ENCODE data around the gene MGMT. TPM values are rescaled to one million over a fixed set of nuclear protein-coding genes. Genes with fewer than 3 reads are reported as not detected.

MGMT gene
- total and polyA plus RNA-seq, 2 of the 4 experiments (the other 2 are of a cell fraction): 11.5 to 17.8 TPM

- dilution Hi-C loops (cut with HindIII; ENCODE audit: low sequenced_read_pairs, unreplicated experiment): no loop called here
Observed at GRCh38 chr10:129528376-129528978, 61.4 kb downstream of the MGMT start.

More at GRCh38 chr10:129528376-129528978, 61.4 kb downstream of the MGMT start:
- no peak overlapping the region for H3K14ac ChIP-seq (replicated peaks; ENCODE audit: low read depth, low read length)
- ChIA-PET POLR2A (ENCODE audit: unreplicated experiment) (no interaction called here), CTCF (no interaction called here)
- in situ Hi-C loops (cut with MboI; ENCODE audit: low sequenced_read_pairs): no loop called here
- H2BK15ac ChIP-seq (ENCODE audit: low read depth, low read length): no peak overlapping the region
- H3K4me1 ChIP-seq (ENCODE audit: control insufficient read depth, insufficient read depth, low read length): peaks cover 16% of the 10 kb centered on the region
- no peak overlapping the region for H3K4ac ChIP-seq (ENCODE audit: low read depth, low read length)
- no peak overlapping the region for H4K91ac ChIP-seq (ENCODE audit: insufficient read depth, low read depth, low read length)
- no peak overlapping the region for H4K8ac ChIP-seq (ENCODE audit: low read depth in 2 of 2, low read length in 2 of 2)
- H2BK20ac ChIP-seq (ENCODE audit: low read depth, low read length): no peak overlapping the region
- DNase-seq (no peak), ATAC-seq (ENCODE audit: low read depth) (no peak)
- H3K18ac ChIP-seq (ENCODE audit: low read depth, low read length): no peak overlapping the region
- no peak overlapping the region for H2AK9ac ChIP-seq (replicated peaks; ENCODE audit: low read depth, low read length, poor library complexity)
- H2AFZ ChIP-seq (replicated peaks; ENCODE audit: low read length, poor library complexity): no peak overlapping the region
- intact Hi-C loops (cut with micrococcal nuclease): no loop called here
- 0 out of 2 replicates have a peak, but pooled peaks cover 2% of the 10 kb centered on the region for H3K9me3 ChIP-seq (ENCODE audit: control insufficient read depth, insufficient read depth, low read length)
- H2BK120ac ChIP-seq (ENCODE audit: low read depth, low read length): no peak overlapping the region
- H3K27ac ChIP-seq (ENCODE audit: insufficient read depth, low read length): no peak overlapping the region
- H4K5ac ChIP-seq (ENCODE audit: low read depth, low read length): no peak overlapping the region
- H3K9me1 ChIP-seq (ENCODE audit: insufficient read depth, low read length): 0 out of 2 replicates have a peak, but pooled peaks cover 6% of the 10 kb centered on the region
- H3K36me3 ChIP-seq (ENCODE audit: control insufficient read depth, insufficient read depth, low read length): no peaks in the 10 kb centered on the region
- H3K23ac ChIP-seq (ENCODE audit: low read depth, low read length): no peak overlapping the region
- no peak overlapping the region for H3K4me2 ChIP-seq (ENCODE audit: low read depth, low read length)
- no peak overlapping the region for H2AK5ac ChIP-seq (ENCODE audit: low read depth, low read length)
- H2BK5ac ChIP-seq (ENCODE audit: low read depth, low read length, poor library complexity, severe bottlenecking): no peak overlapping the region
- WGBS, 2 experiments (ENCODE audit: extremely low coverage in 2 of 2, insufficient read length in 1 of 2): 96% methylated on average over 8 of the region's 16 CpGs; no CpG with 5 or more reads in 1 of the 2 experiments
- H3K27me3 ChIP-seq (ENCODE audit: control insufficient read depth, insufficient read depth, low read length): no peaks in the 10 kb centered on the region
- no peak overlapping the region for H3K56ac ChIP-seq (ENCODE audit: extremely low read depth, insufficient read depth, low read length)
- no peak overlapping the region for H3K4me3 ChIP-seq (ENCODE audit: insufficient read depth, low read depth, low read length)
- H3K79me1 ChIP-seq (ENCODE audit: low read depth in 1 of 2, low read length in 2 of 2): peaks cover 11 to 16% of the 10 kb centered on the region in 2 experiments; a peak in 3 of 4 replicates
- no TSS peak for BruUV-seq (replicated peaks)
- H3K9ac ChIP-seq (ENCODE audit: low read depth, low read length): no peak overlapping the region
- no peak for TF ChIP-seq FOS (IDR thresholded peaks at IDR 0.05; ENCODE audit: low read depth, low read length)
- TF ChIP-seq SMC3 (IDR thresholded peaks at IDR 0.05; ENCODE audit: low read depth, low read length): no peak
- TF ChIP-seq BHLHE40 (IDR thresholded peaks at IDR 0.05; ENCODE audit: low read depth, low read length): no peak
- no peak for TF ChIP-seq CEBPB (IDR thresholded peaks at IDR 0.05; ENCODE audit: low read depth, low read length)
- TF ChIP-seq MAFK (IDR thresholded peaks at IDR 0.05; ENCODE audit: low read depth, low read length): no peak
- no peak for TF ChIP-seq CTCF (conservative IDR thresholded peaks at IDR 0.05; ENCODE audit: low read depth, low read length)
- TF ChIP-seq POLR2A (IDR thresholded peaks at IDR 0.05; ENCODE audit: low read depth, low read length): no peak
- TF ChIP-seq ELK1 (IDR thresholded peaks at IDR 0.05; ENCODE audit: borderline replicate concordance, low read depth, low read length): no peak
- TF ChIP-seq NFE2L2 (IDR thresholded peaks at IDR 0.05; ENCODE audit: low read depth, low read length): no peak
- no peak for TF ChIP-seq CHD1 (IDR thresholded peaks at IDR 0.05; ENCODE audit: low read depth, low read length)
- TF ChIP-seq MAZ (IDR thresholded peaks at IDR 0.05; ENCODE audit: borderline replicate concordance, low read depth, low read length): no peak
- TF ChIP-seq USF2 (IDR thresholded peaks at IDR 0.05; ENCODE audit: low read depth, low read length): no peak
- no peak for TF ChIP-seq RFX5 (IDR thresholded peaks at IDR 0.05; ENCODE audit: low read depth, low read length)
- TF ChIP-seq MXI1 (IDR thresholded peaks at IDR 0.05; ENCODE audit: borderline replicate concordance, low read depth, low read length): no peak
- no peak for TF ChIP-seq RAD21 (IDR thresholded peaks at IDR 0.05; ENCODE audit: low read length)
- no peaks in the 10 kb centered on the region for H4K20me1 ChIP-seq (ENCODE audit: insufficient read depth, low read length)

Data from IMR-90 (cell line).